ENCODE data around the gene ELL2.
"Not testable (repeated sequence)": the region's sequence is repeated elsewhere in the genome, so short reads cannot be mapped to it uniquely, and the experiment has no call there.

The ELL2 gene

DNA sequence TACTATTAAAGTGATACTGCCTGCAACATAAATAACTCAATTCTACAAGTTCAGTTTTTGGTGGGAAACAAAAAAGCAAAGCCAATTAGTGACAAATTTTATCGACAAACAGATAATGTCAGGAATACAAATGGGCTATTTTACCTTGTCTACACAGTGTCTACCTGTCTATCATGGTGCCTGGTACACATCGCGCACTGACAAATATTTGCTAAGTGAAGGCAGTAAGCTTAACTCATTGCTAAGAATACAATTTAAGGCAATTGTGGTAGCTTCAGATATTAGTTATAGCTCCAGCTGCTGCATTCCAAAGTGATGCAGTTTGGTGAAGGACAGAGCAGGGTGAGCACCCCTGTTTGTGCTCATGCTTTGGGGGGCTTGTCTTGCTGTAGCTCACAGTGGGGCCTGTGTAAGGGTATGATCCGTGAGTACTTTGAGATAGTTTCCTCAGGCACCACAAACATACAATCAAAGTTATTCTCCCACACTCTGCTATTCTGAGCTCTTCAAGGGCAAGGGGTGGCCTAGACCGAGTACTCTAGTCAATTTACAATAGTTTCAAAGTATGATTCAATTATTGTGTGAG lies 24.7 kb downstream of the ELL2 start:
- Histone ChIP-seq H3K27ac (no peak overlapping the region), H3K4me3 (no peak overlapping the region)

DNA sequence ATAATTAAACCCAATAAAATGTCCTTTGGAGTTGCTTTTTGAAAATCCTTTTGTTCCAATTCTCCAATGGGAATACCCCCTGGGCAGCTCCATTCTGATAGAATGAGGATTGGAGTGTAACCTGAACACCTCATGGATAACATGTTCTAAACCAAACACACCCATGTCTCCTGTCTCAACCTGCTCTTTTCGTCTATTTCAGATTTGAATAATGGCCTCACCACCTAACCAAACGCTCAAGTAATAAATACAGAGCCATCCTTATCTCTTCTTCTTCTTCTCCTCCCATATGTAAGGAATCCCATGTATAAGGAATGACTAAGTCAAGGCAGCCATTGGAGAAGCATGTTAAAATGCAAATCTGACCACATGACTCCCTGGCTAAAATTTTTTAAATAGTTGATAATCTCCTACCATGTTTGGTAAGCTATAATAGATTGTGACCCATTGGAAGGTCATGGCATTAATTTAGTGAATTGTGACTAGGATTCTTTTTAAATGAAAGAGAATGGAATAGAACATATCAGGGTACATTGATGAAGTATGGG lies 26.0 kb downstream of the ELL2 start:
- H3K27ac ChIP-seq: no peak overlapping the region
- H3K4me3 ChIP-seq: no peak overlapping the region

DNA sequence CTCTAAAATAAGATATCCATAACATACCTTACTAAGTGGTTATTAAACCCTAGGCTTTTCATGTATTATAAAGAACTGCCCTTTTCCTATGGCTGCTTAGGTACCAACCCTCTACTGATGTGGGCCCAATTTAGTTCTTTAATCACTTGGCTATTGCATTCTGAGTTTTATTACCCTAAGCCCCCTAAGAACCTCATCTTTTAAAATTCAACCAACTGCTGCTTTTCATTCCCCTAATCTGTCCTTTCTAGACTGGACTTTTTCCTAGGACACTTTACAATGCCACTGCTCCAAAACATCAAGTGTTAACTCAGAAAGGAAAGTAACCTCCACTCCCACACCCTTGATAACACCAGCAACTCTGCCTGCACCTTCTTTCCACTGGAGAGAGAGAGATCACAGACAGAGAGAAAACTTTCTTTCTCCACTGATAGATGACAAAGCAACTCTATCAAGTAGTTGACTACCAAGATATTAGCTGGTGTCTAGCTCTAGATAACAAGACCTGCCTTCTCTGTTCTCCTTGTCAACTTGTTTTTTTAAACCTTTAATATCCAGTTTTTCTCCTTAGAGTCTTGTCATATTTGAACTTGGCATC lies 27.3 kb downstream of the ELL2 start:
- H3K27ac ChIP-seq: peak overlapping the region in 1 of 21 experiments; percentile 45
- no peak overlapping the region for H3K4me3 ChIP-seq

DNA sequence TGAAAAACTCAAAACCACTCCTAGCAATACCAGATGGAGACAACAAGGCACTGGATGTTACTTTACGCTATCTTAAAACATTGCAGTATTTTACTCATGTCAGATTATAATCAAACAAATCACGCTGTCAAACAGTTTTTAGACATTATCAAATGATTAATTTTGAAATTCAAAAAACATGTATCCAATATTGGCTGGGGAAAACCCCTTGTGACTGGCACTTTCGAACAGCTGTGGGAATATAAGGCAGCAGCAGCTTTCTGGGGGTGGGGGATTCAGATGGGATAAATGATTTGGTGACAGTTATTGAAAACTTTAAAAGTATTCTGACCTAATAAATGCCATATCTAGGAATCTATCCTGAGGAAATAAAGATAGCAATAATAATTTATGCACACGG lies 28.7 kb downstream of the ELL2 start:
- no peak overlapping the region for H3K27ac ChIP-seq
- H3K4me3 ChIP-seq: no peak overlapping the region

DNA sequence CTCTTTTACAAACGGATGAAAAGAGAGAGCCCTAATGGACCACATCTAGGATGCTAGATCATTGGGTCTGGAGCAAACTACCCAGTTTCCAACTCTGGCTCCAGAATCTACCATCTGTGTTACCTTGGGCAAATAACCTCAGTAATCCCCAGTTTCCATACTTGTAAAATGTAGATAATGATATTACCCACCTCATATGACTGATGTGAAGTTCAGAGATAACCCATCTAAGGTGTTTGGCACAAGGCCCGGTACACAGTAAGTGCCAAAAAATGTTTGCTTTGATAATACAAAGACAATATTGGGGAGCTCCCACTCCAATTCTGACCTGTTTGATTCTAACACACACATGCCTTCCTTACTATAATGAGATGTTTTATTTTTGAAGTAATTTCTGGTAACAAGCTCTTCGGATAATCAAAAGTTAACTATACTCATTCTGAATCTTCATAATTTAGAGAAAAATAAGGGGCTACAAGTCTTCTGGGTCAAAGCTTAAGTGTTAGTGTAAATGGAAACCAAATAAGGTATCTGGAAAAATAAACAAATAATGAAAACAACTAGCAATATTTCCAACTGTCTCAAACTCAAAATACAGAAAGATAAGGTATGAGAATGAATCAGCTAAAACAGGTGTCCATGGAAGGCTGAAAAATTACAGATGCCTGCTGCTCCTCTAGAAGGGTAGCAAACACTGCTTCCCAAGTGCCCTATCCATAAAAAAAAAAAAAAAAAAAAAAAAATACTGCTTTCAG lies 30.4 kb downstream of the ELL2 start:
- no peak overlapping the region for H3K4me3 ChIP-seq
- H3K27ac ChIP-seq: no peak overlapping the region

DNA sequence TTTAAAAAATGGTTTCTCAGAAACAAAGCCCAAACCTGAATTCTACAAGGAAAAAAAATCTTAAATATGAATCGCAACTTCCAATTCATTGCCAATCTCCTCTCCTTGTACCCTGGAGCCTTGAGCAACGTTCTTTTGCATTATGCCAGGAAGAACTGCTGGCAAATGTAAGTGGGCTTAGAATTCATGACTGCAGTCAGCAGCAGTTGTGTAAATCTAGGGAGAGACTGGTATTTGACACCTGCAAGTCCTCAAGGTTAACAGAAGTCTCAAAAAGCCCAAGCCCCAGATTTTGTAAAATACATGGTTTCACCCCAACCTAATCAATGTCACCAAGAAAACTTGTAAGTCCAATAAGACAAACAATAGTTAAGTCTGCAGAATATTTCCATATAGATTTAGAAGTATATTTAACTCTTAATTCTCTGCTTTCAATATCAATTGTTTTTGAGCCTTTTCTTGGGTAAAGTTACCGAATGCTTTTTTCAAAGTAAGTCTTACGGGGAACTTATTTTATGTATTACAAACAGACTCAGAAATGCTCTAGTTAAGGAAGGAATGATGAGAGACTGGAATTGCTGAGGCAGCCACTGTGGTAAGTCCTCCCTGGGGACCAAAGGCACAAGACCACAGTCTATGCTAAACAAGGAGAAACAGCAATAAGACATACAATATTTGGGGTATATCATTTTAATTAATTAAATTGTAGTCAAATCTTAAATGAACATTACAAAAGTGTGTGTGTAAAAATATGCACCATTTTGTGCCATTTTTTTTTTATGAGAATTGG lies 31.3 kb downstream of the ELL2 start:
- H3K27ac ChIP-seq: no peak overlapping the region
- H3K4me3 ChIP-seq: no peak overlapping the region

DNA sequence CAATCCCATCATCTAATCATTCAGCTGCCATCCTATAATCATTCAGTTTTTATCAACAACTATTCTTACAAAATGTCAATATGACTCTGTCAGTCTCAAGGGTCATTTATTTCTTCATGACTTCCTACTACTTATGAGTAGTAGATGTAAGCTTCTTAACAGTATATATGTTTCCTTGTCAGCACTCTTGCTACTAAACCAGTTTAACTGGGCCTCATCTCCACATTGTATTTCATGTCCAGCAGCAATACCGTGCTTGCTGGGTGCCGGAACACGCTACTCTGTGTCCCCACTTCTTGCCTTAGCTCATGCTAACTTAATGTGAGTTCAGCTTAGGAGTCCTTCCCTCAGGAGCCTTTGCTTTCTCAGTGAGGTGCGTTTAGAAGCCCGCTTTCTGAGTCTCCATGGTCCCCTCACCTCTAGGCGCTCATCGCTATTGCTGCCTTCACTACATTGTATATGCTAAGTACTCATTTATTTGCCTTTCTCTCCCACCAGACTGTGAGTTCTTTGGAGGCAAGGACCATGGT lies 32.9 kb downstream of the ELL2 start:
- no peak overlapping the region for H3K4me3 ChIP-seq
- H3K27ac ChIP-seq: no peak overlapping the region

DNA sequence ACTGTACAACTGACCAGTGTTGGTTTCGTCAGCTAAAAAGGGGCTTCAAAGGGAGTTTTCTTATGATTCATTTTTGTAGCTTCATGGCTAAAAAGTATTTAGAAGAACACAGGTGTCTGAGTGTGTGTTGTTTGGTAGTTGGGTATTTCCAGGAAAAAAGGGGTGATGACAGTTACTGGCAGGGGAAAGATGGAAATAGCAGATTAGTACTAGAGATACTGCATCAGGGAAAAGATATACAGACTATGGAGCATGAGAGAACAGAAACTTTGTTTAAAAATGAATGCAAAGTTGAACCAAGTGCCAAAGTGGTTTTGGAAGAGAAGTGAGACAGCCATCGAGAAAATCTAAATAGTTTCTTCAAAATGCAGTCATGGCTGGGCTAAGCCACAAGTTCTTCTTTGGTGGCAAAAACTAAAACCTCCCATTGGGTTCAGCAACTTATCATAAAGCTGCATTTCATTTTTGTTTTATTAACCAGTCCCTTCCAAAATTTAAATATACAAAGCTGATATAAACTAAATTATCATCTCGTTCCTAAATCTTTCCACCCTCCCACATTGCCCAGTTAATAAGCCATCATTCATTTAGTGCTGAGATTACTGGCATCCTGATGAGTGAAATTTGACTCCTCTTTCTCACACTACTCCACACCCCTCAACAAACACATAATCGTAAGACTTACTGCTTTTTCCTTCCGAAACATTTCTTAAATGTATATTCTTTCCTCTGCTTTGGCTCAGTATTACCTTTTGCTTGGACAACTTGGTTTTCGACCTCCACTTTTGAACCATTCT lies 33.5 kb downstream of the ELL2 start:
- H3K27ac ChIP-seq: no peak overlapping the region

DNA sequence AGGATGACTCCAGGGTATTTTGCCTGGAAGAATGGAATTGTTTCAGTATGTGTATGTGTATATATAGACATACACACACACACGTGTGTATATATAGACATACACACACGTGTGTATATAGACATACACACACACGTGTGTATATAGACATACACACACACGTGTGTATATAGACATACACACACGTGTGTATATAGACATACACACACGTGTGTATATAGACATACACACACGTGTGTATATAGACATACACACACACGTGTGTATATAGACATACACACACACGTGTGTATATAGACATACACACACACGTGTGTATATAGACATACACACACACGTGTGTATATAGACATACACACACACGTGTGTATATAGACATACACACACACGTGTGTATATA lies 34.4 kb downstream of the ELL2 start:
- H3K27ac ChIP-seq, H3K4me3 ChIP-seq: not testable (repeated sequence)

More for the DNA sequence above, 33.5 kb downstream of the ELL2 start:
- H3K4me3 ChIP-seq: no peak overlapping the region

DNA sequence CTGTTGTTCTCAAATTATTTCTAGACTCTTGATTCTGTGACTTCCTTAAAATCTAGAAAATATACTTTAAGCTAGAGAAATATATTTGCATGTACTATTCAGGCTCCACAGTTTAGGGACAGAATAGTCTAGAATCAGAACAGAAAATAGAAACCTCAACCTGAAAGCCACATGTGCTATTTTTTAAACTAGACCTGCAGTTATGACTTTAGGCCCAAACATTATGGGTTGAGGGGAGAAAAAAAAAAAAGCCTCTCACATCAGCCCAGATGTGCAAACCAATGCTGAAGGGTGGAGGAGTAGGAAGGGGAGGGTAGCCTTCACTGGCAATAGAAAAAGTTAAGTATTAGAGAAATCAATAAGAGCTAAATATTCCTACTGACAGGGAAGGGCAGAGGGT lies 35.7 kb downstream of the ELL2 start:
- Histone ChIP-seq H3K4me3 (no peak overlapping the region), H3K27ac (no peak overlapping the region)

DNA sequence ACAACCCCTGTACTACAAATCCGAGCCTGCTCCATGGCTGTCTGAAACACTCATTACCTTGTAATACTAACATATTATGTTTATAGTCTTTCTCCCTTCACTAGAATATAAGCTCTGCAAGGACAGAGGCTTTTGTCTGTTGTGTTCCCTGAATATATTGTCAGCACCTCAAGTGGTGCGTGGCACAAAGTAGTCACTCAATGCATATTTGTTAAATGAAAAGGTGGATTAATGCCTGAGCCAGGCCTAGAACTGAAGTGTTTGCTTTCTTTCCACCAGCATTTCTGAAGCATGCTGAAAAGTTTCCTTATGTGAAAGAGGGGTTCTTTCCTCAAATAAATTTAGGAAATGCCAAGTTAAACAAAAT lies 36.3 kb downstream of the ELL2 start:
- H3K27ac ChIP-seq: peak overlapping the region in 1 of 21 experiments; percentile 14

DNA sequence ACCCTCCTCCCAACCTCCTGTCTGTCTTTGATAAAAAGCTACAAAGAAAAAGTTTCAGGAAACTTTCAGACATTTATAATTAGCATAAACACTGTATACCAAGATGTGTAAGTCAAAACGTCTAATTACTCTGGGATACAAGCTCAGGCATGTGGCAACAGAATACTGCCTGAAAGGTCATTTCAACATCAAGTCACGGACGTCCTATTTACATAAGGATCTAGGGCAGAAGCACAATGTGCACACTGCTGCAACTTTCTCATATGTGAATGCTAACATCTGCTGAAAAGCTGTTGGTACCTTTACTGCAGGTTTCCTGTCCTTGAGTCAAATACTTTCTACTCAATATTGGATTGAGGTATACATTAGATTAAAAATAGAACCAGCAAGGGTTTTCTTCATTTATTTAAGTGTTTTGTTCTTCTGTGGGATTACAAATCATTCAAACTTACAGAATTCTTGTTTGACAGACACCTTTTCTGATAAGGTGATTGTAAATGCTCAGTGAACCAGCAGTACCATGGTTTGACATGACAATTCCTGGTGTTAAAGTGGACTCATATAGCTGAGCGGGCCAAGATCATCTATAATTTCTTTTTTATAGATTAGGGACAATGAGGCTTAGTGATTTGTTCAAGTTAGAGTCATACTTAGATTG lies 36.8 kb downstream of the ELL2 start:
- Histone ChIP-seq H3K27ac (peak overlapping the region in 3 of 21 experiments; percentile 11 to 33 (median 14)), H3K4me3 (no peak overlapping the region)

More for the DNA sequence above, 36.3 kb downstream of the ELL2 start:
- no peak overlapping the region for H3K4me3 ChIP-seq

DNA sequence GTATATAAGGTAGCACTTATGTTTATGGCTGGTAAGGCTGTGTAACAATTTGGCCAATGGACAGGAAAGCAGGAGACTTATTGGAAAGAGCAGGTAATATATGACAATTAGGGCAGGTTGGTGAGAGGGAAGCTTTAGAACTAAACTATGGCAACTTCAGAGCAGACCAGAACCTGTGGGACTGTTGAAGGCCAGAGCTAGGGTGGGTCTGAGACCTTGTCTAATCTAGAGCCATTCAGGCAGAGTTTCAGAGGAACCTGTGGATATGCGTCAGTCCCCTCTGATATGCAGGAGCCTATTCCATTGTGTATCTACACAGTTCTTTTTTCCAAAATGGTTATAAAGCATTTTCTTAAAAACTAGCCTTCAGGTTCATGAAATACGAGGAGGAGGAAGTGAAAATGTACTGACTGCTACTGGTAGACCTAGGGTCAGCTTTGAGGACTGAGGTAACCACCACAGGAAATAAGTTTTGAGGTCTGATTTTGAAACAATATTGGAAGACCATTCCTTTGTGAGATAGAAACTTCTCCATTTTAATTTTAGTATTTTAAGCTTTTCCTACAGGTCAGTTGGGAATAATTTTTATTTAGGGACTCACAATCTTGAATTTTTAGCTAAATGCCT lies 37.6 kb downstream of the ELL2 start:
- peak overlapping the region in 4 of 21 experiments; percentile 4 to 33 (median 10) for H3K27ac ChIP-seq
- H3K4me3 ChIP-seq: no peak overlapping the region

DNA sequence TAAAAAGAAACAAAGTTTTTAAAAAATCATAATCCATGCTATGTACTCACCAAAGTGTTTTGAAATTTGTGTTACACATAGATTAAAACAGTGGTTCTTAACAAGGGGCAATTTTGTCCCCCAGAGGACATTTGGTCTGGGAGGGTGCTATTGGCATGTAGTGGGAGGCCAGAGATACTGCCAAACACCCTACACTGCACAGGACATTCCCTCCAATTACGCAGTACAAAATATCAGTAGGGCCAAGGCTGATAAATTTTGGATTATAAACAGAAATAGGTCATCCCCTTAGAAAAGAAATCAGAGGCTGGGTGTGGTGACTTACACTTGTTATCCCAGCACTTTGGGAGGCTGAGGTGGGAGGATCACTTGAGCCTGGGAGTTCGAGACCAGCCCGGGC lies 38.9 kb downstream of the ELL2 start:
- Histone ChIP-seq H3K4me3 (no peak overlapping the region), H3K27ac (no peak overlapping the region)

DNA sequence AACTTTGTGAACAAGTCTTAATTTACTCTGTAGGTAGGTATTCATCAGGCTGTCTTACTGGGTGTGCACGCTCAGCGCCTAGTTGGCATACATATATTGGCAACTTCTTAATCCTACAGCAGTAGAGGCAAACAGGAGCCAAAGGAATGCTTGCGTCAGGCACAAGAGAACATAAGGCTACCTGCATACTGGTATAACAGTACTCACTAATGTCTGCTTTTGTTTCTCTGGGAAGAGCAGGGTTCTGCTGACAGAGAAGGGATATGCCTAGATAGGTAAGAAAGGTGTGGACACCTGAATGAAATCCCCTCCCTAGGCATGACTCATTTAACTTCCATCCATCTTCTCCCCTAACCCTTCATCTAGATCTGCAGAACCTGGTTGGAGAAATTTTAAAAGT lies 40.1 kb downstream of the ELL2 start:
- H3K27ac ChIP-seq: peak overlapping the region in 1 of 21 experiments; percentile 10
- H3K4me3 ChIP-seq: no peak overlapping the region

DNA sequence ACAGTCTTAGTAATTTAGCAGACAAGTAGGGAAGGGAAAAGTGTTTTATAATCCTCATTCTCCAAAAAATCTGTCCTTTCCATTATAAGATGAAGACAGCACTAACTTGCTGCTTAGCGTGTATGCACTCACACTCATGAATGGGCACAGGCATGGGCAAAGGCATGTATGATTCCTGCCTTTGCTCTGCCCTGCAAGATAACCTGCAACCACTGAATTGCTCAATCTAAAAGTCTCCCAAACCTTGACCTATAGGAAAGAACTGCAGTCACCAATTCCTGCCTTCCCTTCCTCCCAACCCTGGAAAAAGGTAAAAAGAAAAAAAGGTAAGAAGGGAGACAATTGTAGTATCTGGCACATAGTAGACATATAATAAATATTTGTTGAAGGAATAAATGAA lies 40.8 kb downstream of the ELL2 start:
- Histone ChIP-seq H3K27ac (peak overlapping the region in 2 of 21 experiments; percentile 10 to 28), H3K4me3 (no peak overlapping the region)

DNA sequence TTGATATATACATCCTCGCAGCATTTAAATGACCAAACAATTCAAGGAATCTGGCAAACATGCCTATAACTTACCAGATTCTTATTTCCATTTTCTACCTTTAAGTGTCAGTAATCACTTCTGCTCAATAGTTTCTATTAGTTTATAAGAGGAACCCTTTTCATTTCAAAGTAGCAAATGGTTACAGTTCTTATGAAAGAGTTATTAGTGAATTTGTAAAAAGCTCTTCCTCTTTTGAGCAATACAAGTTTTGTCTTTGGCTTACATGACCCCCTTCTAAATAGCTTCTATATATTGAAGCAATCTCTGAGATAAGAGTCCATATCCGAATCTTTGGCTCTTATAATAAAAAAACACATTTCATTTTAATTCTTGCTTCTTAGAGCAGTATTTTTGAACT lies 42.0 kb downstream of the ELL2 start:
- no peak overlapping the region for H3K4me3 ChIP-seq
- no peak overlapping the region for H3K27ac ChIP-seq

DNA sequence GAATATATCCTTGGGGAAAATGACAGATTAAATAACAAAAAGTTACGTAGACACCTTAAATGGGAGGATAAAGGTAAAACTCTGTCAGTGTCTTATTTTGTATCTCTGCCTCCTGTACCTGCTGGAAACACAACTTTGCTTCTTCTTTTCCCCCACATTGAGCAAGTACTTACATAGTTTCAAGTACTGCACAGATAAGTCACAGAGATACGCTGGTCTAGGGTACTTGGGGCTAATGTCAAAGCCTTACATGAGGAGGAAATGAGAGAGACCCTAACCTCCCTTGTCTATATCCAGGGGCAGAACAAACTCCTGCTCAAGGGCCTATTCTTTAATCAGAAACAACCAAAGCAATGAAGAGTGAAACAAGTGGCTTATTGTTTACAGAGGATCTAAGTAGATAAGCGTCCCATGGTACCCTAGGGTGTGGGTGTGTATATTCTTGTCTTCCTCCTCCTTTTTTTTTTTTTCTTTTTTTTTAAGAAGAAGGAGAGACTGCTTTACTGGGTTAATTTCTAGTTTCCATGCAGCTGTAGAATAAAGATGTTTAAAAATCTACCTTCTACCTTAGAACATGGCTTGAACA lies 43.1 kb downstream of the ELL2 start:
- Histone ChIP-seq H3K4me3 (no peak overlapping the region), H3K27ac (no peak overlapping the region)
